Esophagus (tissue), 2 donors: ENCODE measurements around the gene SOCS4. TPM values are rescaled to one million over a fixed set of nuclear protein-coding genes. Genes with fewer than 3 reads are reported as not detected.
"Not testable (repeated sequence)": the region's sequence is repeated elsewhere in the genome, so short reads cannot be mapped to it uniquely, and the experiment has no call there.

Experiments used
- H3K27ac ChIP-seq, 2 donors: one replicate each; pipeline ENCODE4 v1.5.1; 2013; ENCODE audit warnings: low read depth in 2 of 2, mild to moderate bottlenecking in 2 of 2, inconsistent platforms in 1 of 2, low read length in 1 of 2, moderate library complexity in 1 of 2
- H3K27me3 ChIP-seq, 2 donors: one replicate each; pipeline ENCODE4 v1.6.1; 2013; ENCODE audit warnings: low read length in 2 of 2, control low read depth in 1 of 2, mild to moderate bottlenecking in 1 of 2; ENCODE audit not compliant: insufficient read depth in 2 of 2, control insufficient read depth in 1 of 2
- H3K36me3 ChIP-seq, 2 donors: one replicate each; pipeline ENCODE4 v1.6.1; 2013; ENCODE audit warnings: low read length in 1 of 2; ENCODE audit not compliant: control insufficient read depth in 2 of 2, insufficient read depth in 2 of 2
- H3K4me1 ChIP-seq, 2 donors: one replicate each; pipeline ENCODE4 v1.6.1; 2013; ENCODE audit warnings: low read length in 1 of 2; ENCODE audit not compliant: control insufficient read depth in 2 of 2, insufficient read depth in 2 of 2
- H3K4me3 ChIP-seq, 2 donors: one replicate each; pipeline ENCODE4 v1.5.1; 2013; ENCODE audit warnings: low read length in 2 of 2, mild to moderate bottlenecking in 2 of 2, low read depth in 1 of 2, moderate library complexity in 1 of 2
- H3K9me3 ChIP-seq, 2 donors: one replicate each; pipeline ENCODE4 v1.6.1; 2013; ENCODE audit warnings: mild to moderate bottlenecking in 2 of 2, low read depth in 1 of 2, low read length in 1 of 2, moderate library complexity in 1 of 2; ENCODE audit not compliant: control insufficient read depth in 2 of 2, insufficient read depth in 1 of 2
- WGBS, 2 donors: extraction: QIAGEN DNeasy Blood & Tissue Kit; methylation state at CpG; one replicate each; pipeline ENCODE4 v1.1.7; 2013; 5-methylcytosine and 5-hydroxymethylcytosine counted together
- polyA plus RNA-seq, 2 donors: library from polyadenylated mRNA; stranded (reverse); fragments of 200-250 nt; gene quantifications; one replicate each; pipeline ENCODE4 v1.2.3, GENCODE V29; 2013
- donor health status: healthy with polysubstance abuse.
- donor health status: Bipolar disorder and iron deficiency.

Gene SOCS4
- 1 to 10 TPM; 3.0 to 3.4 TPM for polyA plus RNA-seq

DNA sequence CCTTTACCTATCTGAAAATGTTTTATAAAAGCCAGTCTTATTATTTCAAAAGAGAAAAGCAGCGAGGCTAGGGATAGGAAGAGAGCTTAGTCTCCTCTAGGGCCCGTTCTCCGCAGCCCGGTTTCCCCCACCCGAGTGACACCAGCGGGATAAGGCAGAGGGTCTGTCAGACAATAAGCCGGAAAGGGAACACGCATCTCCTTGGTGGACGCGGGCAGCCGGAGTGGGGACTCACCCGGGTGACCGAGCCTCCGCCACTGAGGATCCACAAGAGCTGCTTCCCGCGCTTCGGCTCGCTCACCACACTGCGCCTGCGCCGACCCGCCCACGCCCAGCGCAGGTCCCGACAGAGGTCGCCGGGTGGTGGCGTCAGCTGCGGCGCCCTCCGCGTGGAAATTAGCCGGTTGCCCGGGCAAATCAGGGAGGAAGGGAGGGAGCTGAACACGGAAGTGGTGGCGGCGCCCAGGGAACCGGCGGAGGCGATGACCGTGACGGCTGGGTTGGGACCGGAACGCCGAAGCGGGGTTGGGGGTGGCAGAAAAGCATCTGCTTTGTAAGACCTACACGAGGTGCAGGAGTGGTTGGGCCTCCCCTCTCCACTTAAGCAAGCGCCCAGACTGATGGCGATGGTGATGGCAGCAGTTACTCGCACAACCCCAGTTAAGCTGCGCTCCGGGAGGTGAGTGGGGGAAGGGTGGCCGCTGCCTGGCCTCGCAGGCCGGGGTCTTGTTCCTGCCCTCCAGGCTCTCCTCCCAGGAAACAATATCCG lies at the start of gene SOCS4, which contains the start of gene WDHD1:
SOCS4 (plus strand) TSS at position 444 of the 769 bp plus-strand sequence. CDS start 15,806 bp downstream, outside the sequence.
WDHD1 (minus strand) TSS at position 307 of the 769 bp plus-strand sequence. CDS start 312 bp downstream, outside the sequence.
- 0% methylated on average over 56 of the region's 56 CpGs for WGBS, 2 donors
- Histone ChIP-seq H3K9me3 (no peaks in the 10 kb centered on the region), H3K4me3 (peak within 1 kb of the TSS; percentile 75 to 80), H3K27ac (peak within 1 kb of the TSS; percentile 76 to 91), H3K4me1 (no peaks in the 10 kb centered on the region), H3K27me3 (no peaks in the 10 kb centered on the region), H3K36me3 (no peaks in the 10 kb centered on the region)

- H3K36me3 ChIP-seq: no peaks in the 10 kb centered on the region
- no peaks in the 10 kb centered on the region for H3K27me3 ChIP-seq
- no peaks in the 10 kb centered on the region for H3K4me1 ChIP-seq
- 74 to 89% methylated on average over 3 of the region's 3 CpGs for WGBS, 2 donors
- no peak overlapping the region for H3K27ac ChIP-seq
- no peak overlapping the region for H3K4me3 ChIP-seq
- no peaks in the 10 kb centered on the region for H3K9me3 ChIP-seq
These were observed 48.0 kb upstream of the SOCS4 start for GRCh38 chr14:54979039-54979438.

DNA sequence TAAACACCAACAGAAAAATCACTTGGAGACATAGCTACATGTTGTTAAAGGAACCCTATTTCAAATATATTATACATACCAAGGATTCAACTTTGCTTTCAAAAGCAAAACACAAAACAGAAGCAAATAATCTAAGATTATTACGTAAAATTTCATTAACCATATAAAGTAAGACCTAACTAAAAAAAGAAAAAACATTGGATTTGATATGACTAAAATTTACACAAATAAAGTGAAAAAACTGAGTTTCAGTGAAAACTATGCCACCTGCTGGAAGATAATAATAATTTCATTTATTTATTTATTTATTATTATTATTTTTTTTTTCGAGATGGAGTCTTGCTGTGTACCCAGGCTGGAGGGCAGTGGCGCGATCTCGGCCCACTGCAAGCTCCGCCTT lies 45.3 kb upstream of the SOCS4 start:
- no peaks in the 10 kb centered on the region for H3K4me1 ChIP-seq
- 87 to 89% methylated on average over 6 of the region's 6 CpGs for WGBS, 2 donors

GRCh38 chr14:54985156-54985555 lies 41.9 kb upstream of the SOCS4 start:
- Histone ChIP-seq H3K36me3 (no peaks in the 10 kb centered on the region), H3K27me3 (no peaks in the 10 kb centered on the region), H3K27ac (no peak overlapping the region), H3K4me1 (no peaks in the 10 kb centered on the region), H3K4me3 (no peak overlapping the region), H3K9me3 (no peaks in the 10 kb centered on the region)
- 73 to 83% methylated on average over 4 of the region's 4 CpGs for WGBS, 2 donors

More for the DNA sequence above, 45.3 kb upstream of the SOCS4 start:
- no peaks in the 10 kb centered on the region for H3K36me3 ChIP-seq
- no peaks in the 10 kb centered on the region for H3K27me3 ChIP-seq
- no peak overlapping the region for H3K4me3 ChIP-seq
- H3K27ac ChIP-seq: no peak overlapping the region
- no peaks in the 10 kb centered on the region for H3K9me3 ChIP-seq

DNA sequence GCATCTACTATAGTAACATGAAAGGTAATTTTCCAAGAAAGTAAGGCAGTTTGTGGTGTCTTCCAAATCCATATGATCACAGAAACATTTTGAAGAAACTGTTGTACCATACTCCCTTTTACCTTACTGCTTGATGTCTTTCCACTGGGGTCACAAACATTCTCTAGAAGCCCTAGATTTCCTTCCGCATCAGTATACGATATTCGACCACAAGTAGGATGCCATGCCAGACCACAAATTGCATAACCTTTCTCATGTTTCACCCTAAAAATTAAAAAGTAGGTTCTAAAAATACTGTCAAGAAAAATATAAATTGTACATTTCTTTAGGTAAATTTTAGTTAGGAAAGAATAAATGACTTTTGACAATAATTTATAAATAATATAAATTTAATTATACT lies 26.7 kb upstream of the SOCS4 start:
- Histone ChIP-seq H3K36me3 (no peaks in the 10 kb centered on the region), H3K4me1 (no peaks in the 10 kb centered on the region), H3K9me3 (no peaks in the 10 kb centered on the region), H3K27me3 (no peaks in the 10 kb centered on the region), H3K27ac (no peak overlapping the region), H3K4me3 (no peak overlapping the region)
- 84 to 85% methylated on average over 3 of the region's 3 CpGs for WGBS, 2 donors

DNA sequence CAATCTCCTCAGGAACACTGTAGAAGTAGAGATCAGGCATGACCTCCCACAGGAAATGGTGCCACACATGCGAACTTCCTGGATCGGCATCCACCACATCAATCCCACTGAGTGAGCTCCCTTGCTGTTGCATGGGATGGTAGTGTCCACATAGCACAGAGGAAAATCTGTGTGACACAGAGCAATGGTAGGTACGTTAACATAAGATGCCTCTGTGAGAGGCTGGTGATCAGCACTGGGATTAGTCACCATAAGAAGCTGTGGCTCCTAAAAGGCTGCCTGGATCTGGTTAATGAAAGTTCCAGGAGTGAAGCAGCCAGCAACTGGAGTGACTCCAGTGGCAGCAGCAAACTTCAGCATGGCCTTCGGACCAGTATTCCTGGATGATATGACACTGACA lies 22.0 kb upstream of the SOCS4 start:
- 73 to 83% methylated on average over 4 of the region's 4 CpGs for WGBS, 2 donors
- Histone ChIP-seq H3K27me3 (no peaks in the 10 kb centered on the region), H3K27ac (no peak overlapping the region), H3K4me1 (no peaks in the 10 kb centered on the region), H3K36me3 (no peaks in the 10 kb centered on the region), H3K9me3 (no peaks in the 10 kb centered on the region), H3K4me3 (no peak overlapping the region)

DNA sequence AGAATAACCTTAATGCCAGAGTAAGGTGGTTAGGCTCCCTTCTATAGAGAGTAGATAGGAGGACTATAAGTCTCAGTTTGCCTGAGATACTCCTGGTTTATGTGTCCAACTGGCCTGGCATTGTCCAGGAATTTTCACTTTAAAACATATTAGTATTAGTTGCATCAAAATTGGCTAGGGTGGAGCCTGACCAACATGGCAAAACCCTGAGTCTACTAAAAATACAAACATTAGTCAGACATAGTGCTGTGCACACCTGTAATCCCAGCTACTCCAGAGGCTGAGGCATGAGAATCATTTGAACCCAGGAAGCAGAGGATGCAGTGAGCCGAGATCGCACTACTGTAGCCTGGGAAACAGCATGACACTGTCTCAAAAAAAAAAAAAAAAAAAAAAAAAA lies 12.0 kb upstream of the SOCS4 start:
- WGBS, 2 donors: 88 to 97% methylated on average over 2 of the region's 2 CpGs
- Histone ChIP-seq H3K4me3 (no peak overlapping the region), H3K27me3 (no peaks in the 10 kb centered on the region), H3K27ac (no peak overlapping the region), H3K4me1 (no peaks in the 10 kb centered on the region), H3K36me3 (no peaks in the 10 kb centered on the region), H3K9me3 (no peaks in the 10 kb centered on the region)

GRCh38 chr14:55019968-55020554 lies 7.0 kb upstream of the SOCS4 start:
- H3K4me3 ChIP-seq: no peak overlapping the region
- H3K27me3 ChIP-seq: no peaks in the 10 kb centered on the region
- H3K4me1 ChIP-seq: no peaks in the 10 kb centered on the region
- 96 to 98% methylated on average over 2 of the region's 2 CpGs for WGBS, 2 donors
- no peak overlapping the region for H3K27ac ChIP-seq
- H3K36me3 ChIP-seq: no peaks in the 10 kb centered on the region
- no peaks in the 10 kb centered on the region for H3K9me3 ChIP-seq

- not testable (repeated sequence) for H3K9me3 ChIP-seq, H3K27ac ChIP-seq, H3K4me1 ChIP-seq, H3K36me3 ChIP-seq, H3K4me3 ChIP-seq, H3K27me3 ChIP-seq
- 82 to 88% methylated on average over 2 of the region's 5 CpGs for WGBS, 2 donors
These were observed 2.7 kb upstream of the SOCS4 start for GRCh38 chr14:55024365-55024764.

DNA sequence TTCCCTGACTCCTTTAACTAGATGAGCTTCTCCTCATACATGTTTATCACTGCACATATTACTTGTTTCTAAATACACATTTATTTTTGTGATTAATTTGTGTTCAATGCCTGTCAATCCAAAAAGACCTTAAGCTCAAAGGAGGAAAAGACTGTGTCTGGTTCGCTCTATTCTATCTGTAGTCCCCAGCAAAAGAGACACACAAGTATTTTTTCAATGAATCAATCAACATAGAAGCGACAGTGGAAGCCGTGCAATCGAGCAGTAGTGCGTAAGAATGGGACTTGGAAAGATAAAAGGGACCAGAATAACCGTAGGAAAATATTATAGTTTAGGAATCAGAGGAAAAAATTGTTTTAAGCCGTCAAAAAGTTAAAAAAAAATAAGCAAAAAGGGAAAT lies 1.1 kb upstream of the SOCS4 start:
- H3K4me1 ChIP-seq: no peaks in the 10 kb centered on the region
- 24 to 26% methylated on average over 7 of the region's 7 CpGs for WGBS, 2 donors
- H3K27ac ChIP-seq: no peak overlapping the region
- H3K4me3 ChIP-seq: peak overlapping the region in 1 of 2 donors; percentile 80
- H3K27me3 ChIP-seq: no peaks in the 10 kb centered on the region
- no peaks in the 10 kb centered on the region for H3K9me3 ChIP-seq
- no peaks in the 10 kb centered on the region for H3K36me3 ChIP-seq
